Measurements from ENCODE around the gene SOS1. TPM values are rescaled to one million over a fixed set of nuclear protein-coding genes. Genes with fewer than 3 reads are reported as not detected.

The SOS1 gene
- total and polyA plus RNA-seq, 2 of the 13 experiments (the other 11 are each of a cell fraction or from before 2014, with no cell fraction given), result 20.8 to 60.4 TPM

DNA sequence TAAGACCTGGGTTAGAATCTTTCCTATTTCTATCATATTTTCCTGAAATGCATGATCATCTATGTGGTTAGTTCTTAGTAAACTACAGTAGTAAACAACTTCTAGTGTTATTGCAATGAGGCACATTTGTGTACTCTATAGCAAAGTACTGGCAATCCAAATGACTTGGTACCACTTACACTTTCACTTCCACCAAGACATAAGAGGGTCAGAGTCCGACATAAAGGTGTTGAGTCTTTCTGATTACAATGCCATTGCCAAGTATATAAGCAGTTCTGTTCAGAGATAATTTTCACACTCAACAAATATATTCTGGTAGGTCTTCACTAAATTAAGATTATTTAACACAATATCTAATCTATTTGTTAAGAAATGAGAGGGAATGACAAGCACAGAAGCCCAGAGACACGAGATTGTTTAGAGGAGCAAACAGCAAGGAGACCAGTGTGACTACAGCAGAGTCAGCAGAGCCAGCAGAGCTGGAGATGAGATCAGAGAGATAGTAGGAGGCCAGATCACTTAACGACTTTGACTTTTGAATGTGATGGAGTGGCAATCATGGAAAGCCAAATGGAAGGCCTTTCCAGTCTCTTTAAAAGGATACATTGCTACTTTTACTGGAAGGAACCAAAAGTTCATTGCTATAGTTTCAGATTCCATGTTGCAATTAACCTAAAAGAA lies 27.5 kb downstream of the SOS1 start (continued):
- TF ChIP-seq, protein P1, sequence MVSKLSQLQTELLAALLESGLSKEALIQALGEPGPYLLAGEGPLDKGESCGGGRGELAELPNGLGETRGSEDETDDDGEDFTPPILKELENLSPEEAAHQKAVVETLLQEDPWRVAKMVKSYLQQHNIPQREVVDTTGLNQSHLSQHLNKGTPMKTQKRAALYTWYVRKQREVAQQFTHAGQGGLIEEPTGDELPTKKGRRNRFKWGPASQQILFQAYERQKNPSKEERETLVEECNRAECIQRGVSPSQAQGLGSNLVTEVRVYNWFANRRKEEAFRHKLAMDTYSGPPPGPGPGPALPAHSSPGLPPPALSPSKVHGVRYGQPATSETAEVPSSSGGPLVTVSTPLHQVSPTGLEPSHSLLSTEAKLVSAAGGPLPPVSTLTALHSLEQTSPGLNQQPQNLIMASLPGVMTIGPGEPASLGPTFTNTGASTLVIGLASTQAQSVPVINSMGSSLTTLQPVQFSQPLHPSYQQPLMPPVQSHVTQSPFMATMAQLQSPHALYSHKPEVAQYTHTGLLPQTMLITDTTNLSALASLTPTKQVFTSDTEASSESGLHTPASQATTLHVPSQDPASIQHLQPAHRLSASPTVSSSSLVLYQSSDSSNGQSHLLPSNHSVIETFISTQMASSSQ (IDR thresholded peaks at IDR 0.05; ENCODE audit: low read depth), result no peak
- TF ChIP-seq, protein P1 (CRISPR knock-in tag; IDR thresholded peaks at IDR 0.05; ENCODE audit: borderline replicate concordance), result no peak
- TF ChIP-seq ZNF550 (CRISPR knock-in tag; IDR thresholded peaks at IDR 0.05; ENCODE audit: borderline replicate concordance) (no peak), CEBPG (CRISPR knock-in tag; IDR thresholded peaks at IDR 0.05) (no peak), ZNF407 (CRISPR knock-in tag; IDR thresholded peaks at IDR 0.05; ENCODE audit: not compliant biosample characterization) (no peak), BCL6 (CRISPR knock-in tag; IDR thresholded peaks at IDR 0.05) (no peak), ZNF776 (CRISPR knock-in tag; IDR thresholded peaks at IDR 0.05) (no peak), ZNF335 (CRISPR knock-in tag; IDR thresholded peaks at IDR 0.05) (no peak), HMG20B (CRISPR knock-in tag; conservative IDR thresholded peaks at IDR 0.05) (no peak), SP2 (CRISPR knock-in tag; IDR thresholded peaks at IDR 0.05) (no peak), MTF1 (CRISPR knock-in tag; IDR thresholded peaks at IDR 0.05) (no peak)
- TF ChIP-seq, protein P2, sequence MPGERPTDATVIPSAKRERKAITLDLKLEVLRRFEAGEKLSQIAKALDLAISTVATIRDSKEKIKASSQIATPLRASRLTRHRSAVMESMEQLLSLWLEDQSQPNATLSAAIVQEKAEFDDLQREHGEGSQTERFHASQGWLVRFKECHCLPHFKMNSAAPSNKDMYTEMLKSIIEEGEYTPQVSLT (CRISPR knock-in tag; IDR thresholded peaks at IDR 0.05; ENCODE audit: borderline replicate concordance, low read depth), result no peak

Measured in HepG2 (cell line).